ENCODE measurements around the gene SLC35G3. TPM values are rescaled to one million over a fixed set of nuclear protein-coding genes. Genes with fewer than 3 reads are reported as not detected.

SLC35G3 gene
- polyA plus RNA-seq, 3 donors, result not detected

DNA sequence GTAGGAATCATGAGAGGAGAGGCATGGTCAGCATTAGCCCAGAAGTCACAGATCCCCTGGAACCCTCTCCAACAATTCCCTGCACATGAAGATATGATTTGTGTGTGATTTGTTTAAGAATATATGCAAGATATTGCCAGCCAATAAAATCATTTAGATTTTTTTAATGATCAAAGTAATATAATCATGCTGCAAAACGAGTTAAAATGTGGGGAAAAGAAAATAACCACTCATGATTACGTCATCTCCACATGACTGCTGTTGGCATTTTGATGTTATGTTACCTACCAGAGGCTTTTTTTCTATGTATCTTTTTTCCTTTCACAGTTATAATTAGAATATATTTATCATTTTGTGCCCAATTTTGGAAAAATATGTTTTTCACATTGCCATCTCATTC, 22.4 kb downstream of the SLC35G3 start:
- Histone ChIP-seq H3K79me2 (ENCODE audit: insufficient read depth, low read length) (no peaks in the 10 kb centered on the region), H3K9ac (ENCODE audit: insufficient read depth, low read length, poor library complexity, severe bottlenecking) (no peak overlapping the region), H3K27me3 (ENCODE audit: control insufficient read depth in 2 of 2, insufficient read depth in 2 of 2, low read length in 2 of 2) (no peaks in the 10 kb centered on the region), H3K9me3 (replicated peaks in 1 of 2; ENCODE audit: control insufficient read depth in 1 of 2, insufficient read depth in 1 of 2, low read length in 2 of 2) (no peaks in the 10 kb centered on the region), H3K4me2 (replicated peaks; ENCODE audit: extremely low read depth, low read length, poor library complexity, severe bottlenecking) (peak overlapping the region; percentile 10), H3K36me3 (replicated peaks in 1 of 2; ENCODE audit: control insufficient read depth in 1 of 2, insufficient read depth in 2 of 2, low read length in 2 of 2) (no peaks in the 10 kb centered on the region), H4K20me1 (ENCODE audit: insufficient read depth, low read length) (no peaks in the 10 kb centered on the region), H3K27ac (ENCODE audit: low read depth in 1 of 2, low read length in 2 of 2) (no peak overlapping the region), H2AFZ (ENCODE audit: insufficient read depth, low read depth, low read length, poor library complexity, severe bottlenecking) (no peak overlapping the region), H3K4me1 (ENCODE audit: control insufficient read depth in 1 of 2, insufficient read depth in 2 of 2, low read length in 2 of 2) (no peaks in the 10 kb centered on the region), H3K4me3 (replicated peaks in 1 of 3; ENCODE audit: low read depth in 2 of 3, low read length in 3 of 3) (no peak overlapping the region)
- Mint-ChIP-seq H3K9me3 (no peaks in the 10 kb centered on the region), H3K27ac (peak overlapping the region in 1 of 7 donors; percentile 44), H3K27me3 (ENCODE audit: low read depth in 3 of 3) (peaks cover 1 to 2% (median 2%) of the 10 kb centered on the region in 3 donors), H3K4me1 (peaks cover 3% of the 10 kb centered on the region), H3K36me3 (no peaks in the 10 kb centered on the region), H3K4me3 (peak overlapping the region in 1 of 2 donors; percentile 26)
- no peak for DNase-seq
- TF ChIP-seq, protein P1, sequence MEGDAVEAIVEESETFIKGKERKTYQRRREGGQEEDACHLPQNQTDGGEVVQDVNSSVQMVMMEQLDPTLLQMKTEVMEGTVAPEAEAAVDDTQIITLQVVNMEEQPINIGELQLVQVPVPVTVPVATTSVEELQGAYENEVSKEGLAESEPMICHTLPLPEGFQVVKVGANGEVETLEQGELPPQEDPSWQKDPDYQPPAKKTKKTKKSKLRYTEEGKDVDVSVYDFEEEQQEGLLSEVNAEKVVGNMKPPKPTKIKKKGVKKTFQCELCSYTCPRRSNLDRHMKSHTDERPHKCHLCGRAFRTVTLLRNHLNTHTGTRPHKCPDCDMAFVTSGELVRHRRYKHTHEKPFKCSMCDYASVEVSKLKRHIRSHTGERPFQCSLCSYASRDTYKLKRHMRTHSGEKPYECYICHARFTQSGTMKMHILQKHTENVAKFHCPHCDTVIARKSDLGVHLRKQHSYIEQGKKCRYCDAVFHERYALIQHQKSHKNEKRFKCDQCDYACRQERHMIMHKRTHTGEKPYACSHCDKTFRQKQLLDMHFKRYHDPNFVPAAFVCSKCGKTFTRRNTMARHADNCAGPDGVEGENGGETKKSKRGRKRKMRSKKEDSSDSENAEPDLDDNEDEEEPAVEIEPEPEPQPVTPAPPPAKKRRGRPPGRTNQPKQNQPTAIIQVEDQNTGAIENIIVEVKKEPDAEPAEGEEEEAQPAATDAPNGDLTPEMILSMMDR (IDR thresholded peaks at IDR 0.05), result no peak
- intact Hi-C loops (cut with micrococcal nuclease), result loop anchor here in 1 of 2 donors (5.0 kb wide), 2 partner anchors 365 to 575 kb away; partner anchors contain the start of gene SLFN12L
- WGBS (ENCODE audit: insufficient coverage), result no CpG with 5 or more reads among the region's 2 CpGs

DNA sequence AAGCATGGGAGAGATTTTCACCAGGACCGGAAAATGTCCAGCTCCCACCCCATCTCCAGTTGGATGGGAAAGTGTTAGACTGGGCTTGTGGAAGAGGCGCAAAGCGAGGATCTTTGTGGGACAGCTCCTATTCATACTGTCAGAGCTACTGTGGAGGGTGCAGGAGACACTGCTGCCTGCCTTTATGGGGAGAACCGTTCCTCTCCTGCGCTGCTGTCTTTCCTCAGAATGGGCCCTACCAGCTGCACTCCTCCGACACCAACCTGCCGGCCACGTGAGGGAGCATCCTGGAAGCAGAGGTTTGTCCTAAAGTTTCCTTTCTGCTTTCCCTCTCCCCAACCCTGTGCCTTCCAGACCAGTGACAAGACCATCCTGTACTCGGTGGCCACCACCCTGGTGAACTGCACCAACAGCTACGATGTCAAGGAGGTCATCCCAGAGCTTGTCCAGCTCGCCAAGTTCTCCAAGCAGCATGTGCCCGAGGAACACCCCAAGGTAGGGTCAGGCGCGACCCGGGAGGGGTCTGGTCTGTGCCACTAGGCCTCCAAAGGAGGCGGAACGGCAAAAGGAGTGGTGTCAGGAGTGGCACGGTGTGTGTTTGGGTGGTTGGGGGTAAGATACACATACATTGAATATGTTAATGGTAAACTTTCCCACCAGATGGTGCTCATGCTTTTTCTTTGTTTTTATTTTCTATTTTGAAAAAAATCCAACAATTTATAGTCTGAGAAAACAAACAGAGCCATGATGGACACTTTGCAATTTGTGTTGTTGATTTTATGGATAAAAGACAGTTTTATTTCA, 23.0 kb downstream of the SLC35G3 start:
- Histone ChIP-seq H3K4me3 (replicated peaks in 1 of 3; ENCODE audit: low read depth in 2 of 3, low read length in 3 of 3) (no peak overlapping the region), H4K20me1 (ENCODE audit: insufficient read depth, low read length) (no peaks in the 10 kb centered on the region), H2AFZ (ENCODE audit: insufficient read depth, low read depth, low read length, poor library complexity, severe bottlenecking) (no peak overlapping the region), H3K27ac (ENCODE audit: low read depth in 1 of 2, low read length in 2 of 2) (no peak overlapping the region), H3K4me1 (ENCODE audit: control insufficient read depth in 1 of 2, insufficient read depth in 2 of 2, low read length in 2 of 2) (no peaks in the 10 kb centered on the region), H3K27me3 (ENCODE audit: control insufficient read depth in 2 of 2, insufficient read depth in 2 of 2, low read length in 2 of 2) (no peaks in the 10 kb centered on the region), H3K4me2 (replicated peaks; ENCODE audit: extremely low read depth, low read length, poor library complexity, severe bottlenecking) (peak overlapping the region; percentile 10), H3K79me2 (ENCODE audit: insufficient read depth, low read length) (no peaks in the 10 kb centered on the region), H3K36me3 (replicated peaks in 1 of 2; ENCODE audit: control insufficient read depth in 1 of 2, insufficient read depth in 2 of 2, low read length in 2 of 2) (no peaks in the 10 kb centered on the region), H3K9ac (ENCODE audit: insufficient read depth, low read length, poor library complexity, severe bottlenecking) (no peak overlapping the region), H3K9me3 (replicated peaks in 1 of 2; ENCODE audit: control insufficient read depth in 1 of 2, insufficient read depth in 1 of 2, low read length in 2 of 2) (no peaks in the 10 kb centered on the region)
- 80% methylated on average over 11 of the region's 18 CpGs for WGBS (ENCODE audit: insufficient coverage)
- peak overlapping the region in 1 of 7 donors; percentile 44 for H3K27ac Mint-ChIP-seq
- no peaks in the 10 kb centered on the region for H3K36me3 Mint-ChIP-seq
- TF ChIP-seq, protein P1 (IDR thresholded peaks at IDR 0.05), result peak; percentile 36
- no peak for DNase-seq
- H3K4me1 Mint-ChIP-seq, result peaks cover 3% of the 10 kb centered on the region
- intact Hi-C loops (cut with micrococcal nuclease), result loop anchor here in 1 of 2 donors (5.0 kb wide), 2 partner anchors 366 to 576 kb away; partner anchors contain the start of gene SLFN12L
- peaks cover 1 to 4% (median 4%) of the 10 kb centered on the region in 3 donors for H3K27me3 Mint-ChIP-seq (ENCODE audit: low read depth in 3 of 3)
- H3K4me3 Mint-ChIP-seq, result no peak overlapping the region
- H3K9me3 Mint-ChIP-seq, result no peaks in the 10 kb centered on the region
